ENCODE measurements around the gene TMEM52B.

TMEM52B gene

DNA sequence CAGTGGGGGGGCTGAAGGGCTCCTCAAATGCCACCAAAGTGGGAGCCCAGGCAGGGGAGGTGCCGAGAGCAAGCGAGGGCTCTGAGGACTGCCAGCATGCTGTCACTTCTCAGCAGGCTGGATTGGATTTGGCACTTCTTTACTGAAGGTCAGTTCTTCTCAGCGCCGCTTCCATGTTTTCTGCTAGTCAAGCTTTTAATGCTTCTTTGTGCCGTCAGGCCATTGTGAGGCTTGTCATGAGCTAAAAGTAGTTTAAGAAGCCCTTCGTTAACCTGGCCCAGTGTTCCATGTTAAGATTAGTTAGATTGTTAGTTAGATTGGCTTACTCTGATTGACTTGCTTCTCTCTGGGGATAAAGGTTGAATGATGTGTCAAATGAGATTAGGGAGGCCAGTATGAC lies 47.3 kb downstream of the TMEM52B start:
- TF ChIP-seq, protein P1, sequence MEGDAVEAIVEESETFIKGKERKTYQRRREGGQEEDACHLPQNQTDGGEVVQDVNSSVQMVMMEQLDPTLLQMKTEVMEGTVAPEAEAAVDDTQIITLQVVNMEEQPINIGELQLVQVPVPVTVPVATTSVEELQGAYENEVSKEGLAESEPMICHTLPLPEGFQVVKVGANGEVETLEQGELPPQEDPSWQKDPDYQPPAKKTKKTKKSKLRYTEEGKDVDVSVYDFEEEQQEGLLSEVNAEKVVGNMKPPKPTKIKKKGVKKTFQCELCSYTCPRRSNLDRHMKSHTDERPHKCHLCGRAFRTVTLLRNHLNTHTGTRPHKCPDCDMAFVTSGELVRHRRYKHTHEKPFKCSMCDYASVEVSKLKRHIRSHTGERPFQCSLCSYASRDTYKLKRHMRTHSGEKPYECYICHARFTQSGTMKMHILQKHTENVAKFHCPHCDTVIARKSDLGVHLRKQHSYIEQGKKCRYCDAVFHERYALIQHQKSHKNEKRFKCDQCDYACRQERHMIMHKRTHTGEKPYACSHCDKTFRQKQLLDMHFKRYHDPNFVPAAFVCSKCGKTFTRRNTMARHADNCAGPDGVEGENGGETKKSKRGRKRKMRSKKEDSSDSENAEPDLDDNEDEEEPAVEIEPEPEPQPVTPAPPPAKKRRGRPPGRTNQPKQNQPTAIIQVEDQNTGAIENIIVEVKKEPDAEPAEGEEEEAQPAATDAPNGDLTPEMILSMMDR (IDR thresholded peaks at IDR 0.05): no peak

DNA sequence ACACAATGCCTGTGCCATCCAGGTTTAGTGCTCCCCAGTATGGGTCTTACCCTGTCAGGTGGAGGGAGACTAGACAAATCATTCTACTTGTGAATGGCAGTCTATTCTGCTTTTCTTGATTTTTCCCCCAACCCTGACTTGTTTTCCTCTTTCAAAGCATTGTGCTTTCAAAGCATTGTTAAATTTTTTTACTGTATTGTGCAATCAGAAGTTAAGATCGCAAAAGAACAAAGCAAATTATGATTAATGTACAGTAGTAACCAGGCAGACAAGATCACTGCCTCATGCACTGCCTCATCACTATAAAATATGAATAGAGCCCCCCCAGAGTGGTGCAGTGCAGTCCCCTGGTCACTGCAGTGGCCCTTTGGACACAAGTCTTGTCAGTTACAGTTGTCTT lies 47.9 kb downstream of the TMEM52B start:
- TF ChIP-seq, protein P1 (IDR thresholded peaks at IDR 0.05): no peak

DNA sequence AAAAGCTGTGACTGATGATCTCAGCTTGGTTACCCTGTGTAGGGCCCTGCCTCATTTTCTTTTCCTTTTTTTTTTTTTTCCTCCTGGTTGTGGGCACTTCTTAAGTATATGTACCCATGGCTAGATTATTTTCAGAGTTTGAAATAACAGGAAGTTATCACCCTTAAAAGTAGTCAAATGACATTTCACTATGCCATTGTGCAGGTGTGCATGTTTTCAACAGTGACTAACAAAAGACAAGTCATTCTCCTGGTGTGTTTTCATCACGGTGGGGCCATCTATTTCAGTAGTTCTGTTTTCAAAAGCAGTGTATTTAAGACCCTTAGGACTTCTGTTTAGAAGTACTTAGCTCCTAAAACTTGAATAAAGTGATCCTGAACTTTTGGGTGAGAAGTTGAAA lies 48.8 kb downstream of the TMEM52B start:
- TF ChIP-seq, protein P1 (IDR thresholded peaks at IDR 0.05): no peak

DNA sequence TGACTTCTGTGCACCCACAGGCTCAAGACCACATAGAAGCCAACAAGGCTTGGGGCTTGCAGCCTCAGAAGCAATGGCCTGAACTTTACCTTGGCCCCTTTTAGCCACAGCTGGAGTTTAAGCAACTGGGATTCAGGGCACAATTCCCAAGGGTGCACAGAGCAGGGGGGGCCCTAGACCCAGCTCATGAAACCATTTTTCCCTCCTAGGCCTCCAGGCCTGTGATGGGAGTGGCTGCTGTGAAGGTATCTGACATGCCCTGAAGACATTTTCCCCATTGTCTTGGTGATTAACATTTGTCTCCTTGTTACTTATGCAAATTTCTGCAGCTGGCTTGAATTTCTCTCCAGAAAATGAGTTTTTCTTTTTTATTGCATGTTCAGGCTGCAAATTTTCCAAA lies 55.7 kb downstream of the TMEM52B start:
- TF ChIP-seq, protein P1 (IDR thresholded peaks at IDR 0.05): no peak

DNA sequence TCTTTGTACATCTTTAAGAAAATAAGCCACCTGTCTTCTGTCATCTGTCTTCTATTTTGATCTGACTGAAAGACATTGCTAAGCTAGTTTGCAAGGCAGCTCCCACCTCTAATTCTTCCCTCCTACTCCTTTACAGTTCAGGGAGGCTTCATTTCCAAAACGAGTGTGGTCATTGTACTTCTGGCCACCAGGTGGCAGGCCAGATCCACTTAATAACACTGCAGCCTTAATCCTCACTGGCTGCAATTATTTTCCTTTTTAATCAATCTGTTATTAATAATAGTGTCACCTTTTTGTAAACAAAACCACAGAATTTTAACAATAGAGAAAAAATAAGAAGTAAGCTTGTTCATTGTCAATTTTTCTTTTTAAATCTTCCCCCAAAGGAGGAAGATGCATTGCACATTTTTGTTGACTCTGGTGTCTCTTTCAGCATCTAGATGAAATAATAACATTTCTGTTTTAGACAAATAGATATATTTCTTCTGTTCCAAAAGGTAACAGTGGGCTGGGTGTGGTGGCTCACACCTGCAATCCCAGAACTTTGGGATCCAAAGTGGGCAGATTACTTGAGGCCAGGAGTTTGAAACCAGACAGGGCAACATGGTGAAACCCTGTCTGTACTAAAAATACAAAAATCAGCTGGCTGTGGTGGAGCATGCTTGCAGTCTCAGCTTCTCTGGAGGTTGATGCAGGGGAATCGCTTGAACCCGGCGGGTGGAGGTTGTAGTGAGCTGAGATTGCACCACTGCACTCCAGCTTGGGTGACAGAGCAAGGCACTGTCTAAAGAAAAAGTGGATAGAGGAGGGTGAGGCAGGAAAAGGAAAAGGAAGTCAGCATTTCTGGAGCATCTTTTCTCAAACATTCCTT lies 57.2 kb downstream of the TMEM52B start:
- TF ChIP-seq, protein P1 (IDR thresholded peaks at IDR 0.05): peak; percentile 82

DNA sequence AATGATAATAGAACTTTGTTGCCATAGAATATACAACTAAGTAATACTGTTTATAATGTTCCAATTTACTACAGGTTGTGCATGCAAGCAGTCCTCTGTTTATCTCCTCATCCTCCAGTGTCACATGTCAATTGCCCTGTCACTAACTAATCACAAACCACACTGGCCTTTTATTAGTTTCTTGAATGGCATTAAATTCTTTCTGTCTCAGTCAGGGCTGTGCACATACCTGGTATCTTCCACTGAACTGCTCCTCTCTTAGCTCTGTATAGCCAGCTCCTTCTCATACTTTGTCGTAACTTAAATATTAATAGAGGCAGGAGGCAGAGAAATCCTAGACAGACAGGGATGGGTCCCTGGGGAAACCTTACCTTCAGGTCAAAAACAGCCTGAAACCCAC lies 57.9 kb downstream of the TMEM52B start:
- TF ChIP-seq, protein P1 (IDR thresholded peaks at IDR 0.05): no peak

DNA sequence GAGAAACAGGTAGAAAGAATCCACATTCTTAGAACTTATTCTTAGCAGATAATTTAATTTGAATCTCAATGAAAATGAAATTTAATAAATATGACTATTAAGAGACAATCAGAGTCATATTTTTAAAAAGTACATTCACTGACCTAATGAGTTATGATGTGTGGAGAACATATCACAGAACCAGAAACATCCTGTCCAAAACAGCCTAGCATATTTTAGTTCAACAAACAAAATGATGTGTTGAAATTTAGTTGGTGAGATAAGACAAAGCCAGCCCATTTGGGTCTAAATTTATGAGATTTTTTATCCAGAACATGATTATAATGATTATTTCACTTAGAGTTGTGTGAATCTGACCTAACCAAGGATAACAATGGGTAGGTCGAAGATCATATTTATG lies 59.7 kb downstream of the TMEM52B start:
- TF ChIP-seq, protein P1 (IDR thresholded peaks at IDR 0.05): no peak

All from LNCAP (cell line).